H9 (cell line): ENCODE results near the gene EFEMP1. TPM values are rescaled to one million over a fixed set of nuclear protein-coding genes. Genes with fewer than 3 reads are reported as not detected.

Experiments
- DNase-seq: peaks from one replicate; pipeline ENCODE4 v3.0.0-alpha.2; 2017
- H2AFZ ChIP-seq: one replicate; pipeline ENCODE4 v1.6.1; 2013; ENCODE audit warnings: mild to moderate bottlenecking, low read length, control low read depth, moderate library complexity
- H2AK5ac ChIP-seq: 2 replicates; pipeline ENCODE4 v1.6.1; 2013; ENCODE audit warnings: low read length, control low read depth, mixed read lengths; ENCODE audit not compliant: insufficient read length
- H2BK120ac ChIP-seq: one replicate; pipeline ENCODE4 v1.6.1; 2013; ENCODE audit warnings: low read depth, mild to moderate bottlenecking, low read length, control low read depth, inconsistent platforms; ENCODE audit not compliant: poor library complexity, severe bottlenecking
- H2BK12ac ChIP-seq: 2 replicates; pipeline ENCODE4 v1.6.1; 2013; ENCODE audit warnings: low read length, control low read depth, mixed read lengths, low read depth; ENCODE audit not compliant: insufficient read length
- H2BK15ac ChIP-seq: 2 replicates; pipeline ENCODE4 v1.6.1; 2013; ENCODE audit warnings: low read depth, low read length, control low read depth
- H2BK20ac ChIP-seq: one replicate; pipeline ENCODE4 v1.6.1; 2013; ENCODE audit warnings: low read depth, mild to moderate bottlenecking, low read length, control low read depth, inconsistent platforms; ENCODE audit not compliant: poor library complexity, severe bottlenecking
- H2BK5ac ChIP-seq: 2 replicates; pipeline ENCODE4 v1.6.1; 2013; ENCODE audit warnings: low read length, control low read depth, mixed read lengths; ENCODE audit not compliant: insufficient read length
- H3K14ac ChIP-seq: 2 replicates; pipeline ENCODE4 v1.6.1; 2013; ENCODE audit warnings: low read length, control low read depth; ENCODE audit not compliant: insufficient read depth
- H3K18ac ChIP-seq: 2 replicates; pipeline ENCODE4 v1.6.1; 2013; ENCODE audit warnings: low read depth, mild to moderate bottlenecking, mixed read lengths, low read length, control low read depth; ENCODE audit not compliant: insufficient read length
- H3K23ac ChIP-seq: 2 replicates; pipeline ENCODE4 v1.6.1; 2013; ENCODE audit warnings: low read length, control low read depth, mixed read lengths, low read depth; ENCODE audit not compliant: insufficient read length
- H3K23me2 ChIP-seq: 2 replicates; pipeline ENCODE4 v1.6.1; 2013; ENCODE audit warnings: low read depth, mild to moderate bottlenecking, mixed read lengths, low read length, control low read depth; ENCODE audit not compliant: insufficient read length, poor library complexity, severe bottlenecking
- H3K27ac ChIP-seq: 2 replicates; pipeline ENCODE4 v1.5.1; 2013; ENCODE audit warnings: low read length, control low read depth, mixed read lengths, low read depth; ENCODE audit not compliant: insufficient read length
- H3K27me3 ChIP-seq: 2 replicates; pipeline ENCODE4 v1.6.1; 2013; ENCODE audit warnings: low read length, control low read depth, inconsistent platforms; ENCODE audit not compliant: insufficient read depth
- H3K4ac ChIP-seq: 2 replicates; pipeline ENCODE4 v1.6.1; 2013; ENCODE audit warnings: low read depth, mild to moderate bottlenecking, control low read depth, inconsistent platforms, low read length, moderate library complexity
- H3K4me1 ChIP-seq: 2 replicates; pipeline ENCODE4 v1.6.1; 2013; ENCODE audit warnings: low read length, control low read depth, inconsistent platforms; ENCODE audit not compliant: insufficient read depth
- H3K4me2 ChIP-seq: 2 replicates; pipeline ENCODE4 v1.6.1; 2013; ENCODE audit warnings: low read length, control low read depth, mixed read lengths; ENCODE audit not compliant: insufficient read length, insufficient read depth
- H3K56ac ChIP-seq: 2 replicates; pipeline ENCODE4 v1.6.1; 2013; ENCODE audit warnings: low read depth, mild to moderate bottlenecking, mixed read lengths, low read length, control low read depth; ENCODE audit not compliant: insufficient read length
- H3K79me1 ChIP-seq: 2 replicates; pipeline ENCODE4 v1.6.1; 2013; ENCODE audit warnings: low read depth, mild to moderate bottlenecking, moderate library complexity, low read length, control low read depth, inconsistent platforms; ENCODE audit not compliant: insufficient read depth, poor library complexity, severe bottlenecking
- H3K79me2 ChIP-seq: 2 replicates; pipeline ENCODE4 v1.6.1; 2013; ENCODE audit warnings: low read length, control low read depth, inconsistent platforms; ENCODE audit not compliant: insufficient read depth
- H3K9ac ChIP-seq: 2 replicates; pipeline ENCODE4 v1.6.1; 2013; ENCODE audit warnings: low read length, control low read depth, mixed read lengths; ENCODE audit not compliant: insufficient read length; ENCODE audit errors: extremely low read depth
- H3K9me3 ChIP-seq: one replicate; pipeline ENCODE4 v1.6.1; 2013; ENCODE audit warnings: low read depth, low read length, inconsistent platforms; ENCODE audit not compliant: control insufficient read depth
- H3T11ph ChIP-seq: one replicate; pipeline ENCODE4 v1.6.1; 2013; ENCODE audit warnings: mild to moderate bottlenecking, low read length, control low read depth, inconsistent platforms
- H4K20me1 ChIP-seq: one replicate; pipeline ENCODE4 v1.6.1; 2013; ENCODE audit not compliant: control insufficient read depth, insufficient read length, insufficient read depth
- H4K5ac ChIP-seq: 2 replicates; pipeline ENCODE4 v1.6.1; 2013; ENCODE audit warnings: low read depth, mild to moderate bottlenecking, mixed read lengths, low read length, control low read depth; ENCODE audit not compliant: insufficient read length
- H4K8ac ChIP-seq: replicated peaks from 2 replicates; pipeline ENCODE4 v1.6.1; 2013; ENCODE audit warnings: low read length, control low read depth, mixed read lengths, low read depth; ENCODE audit not compliant: insufficient read length
- H4K91ac ChIP-seq: 2 replicates; pipeline ENCODE4 v1.6.1; 2013; ENCODE audit warnings: low read depth, mild to moderate bottlenecking, moderate library complexity, mixed read lengths, low read length, control low read depth; ENCODE audit not compliant: insufficient read length
- H3K27ac Mint-ChIP-seq, 3 experiments: 2 replicates in 2 of 3; 3 replicates in 1 of 3; pipeline ENCODE4 v1.8.0; 2020 to 2021; ENCODE audit warnings: mixed read lengths in 3 of 3, mild to moderate bottlenecking in 1 of 3, moderate library complexity in 1 of 3
- H3K27me3 Mint-ChIP-seq: 2 replicates; pipeline ENCODE4 v1.8.0; 2021; ENCODE audit warnings: low read depth, mild to moderate bottlenecking, moderate library complexity, mixed read lengths
- H3K36me3 Mint-ChIP-seq, 3 experiments: 2 replicates in 2 of 3; 3 replicates in 1 of 3; pipeline ENCODE4 v1.8.0; 2020 to 2021; ENCODE audit warnings: low read depth in 3 of 3, mixed read lengths in 3 of 3; ENCODE audit not compliant: insufficient read depth in 1 of 3
- H3K4me1 Mint-ChIP-seq, 2 experiments: 2 replicates each; pipeline ENCODE4 v1.8.0; 2020; ENCODE audit warnings: mixed read lengths in 2 of 2
- H3K4me3 Mint-ChIP-seq, 2 experiments: 2 replicates in 1 of 2; 3 replicates in 1 of 2; pipeline ENCODE4 v1.8.0; 2020 to 2021; ENCODE audit warnings: mild to moderate bottlenecking in 2 of 2, mixed read lengths in 2 of 2, moderate library complexity in 1 of 2
- H3K9me3 Mint-ChIP-seq, 2 experiments: 2 replicates in 1 of 2; 3 replicates in 1 of 2; pipeline ENCODE4 v1.8.0; 2020; ENCODE audit warnings: mild to moderate bottlenecking in 2 of 2, mixed read lengths in 2 of 2, moderate library complexity in 1 of 2
- WGBS: extraction: QIAGEN DNeasy Blood & Tissue Kit; methylation state at CpG from one replicate; pipeline ENCODE4 v1.1.7; 2013; ENCODE audit warnings: missing lambda C conversion rate, low lambda C conversion rate, mixed read lengths; ENCODE audit not compliant: insufficient read length; ENCODE audit errors: extremely low coverage; 5-methylcytosine and 5-hydroxymethylcytosine counted together
- total RNA-seq: library from RNA; stranded (reverse); gene quantifications from 2 replicates; pipeline ENCODE4 v1.2.1, GENCODE V29; 2021
- TF ChIP-seq, protein P1 (sequence below): fragments of 200-600 bp; sonication (generic); conservative IDR thresholded peaks from 3 replicates; pipeline ENCODE4 v1.8.0; 2021; ENCODE audit warnings: antibody characterized with exemption, mild to moderate bottlenecking

Gene EFEMP1
- total RNA-seq, 1 experiment from 2014 or later = 3.5 TPM

DNA sequence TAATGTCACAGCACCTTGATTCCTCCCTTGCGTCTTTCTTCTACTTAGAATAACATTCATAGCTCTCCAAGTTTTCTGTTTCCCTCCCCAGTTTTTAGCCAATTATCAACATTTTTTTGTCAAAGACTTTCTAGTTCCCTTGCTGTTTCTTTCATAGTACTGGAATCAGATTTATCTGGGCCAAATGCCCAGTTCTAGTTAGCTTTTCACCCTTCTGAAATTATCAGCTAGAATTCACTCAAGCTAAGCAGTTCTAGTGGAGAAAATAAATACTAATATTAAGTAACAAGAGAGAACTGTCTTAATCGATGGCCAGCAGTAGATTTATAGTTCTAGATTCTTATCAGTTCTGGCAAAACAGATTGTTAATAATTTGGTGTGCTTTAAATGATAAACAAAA is 36.2 kb downstream of the EFEMP1 start:
- H2BK20ac ChIP-seq = no peak overlapping the region
- no peak overlapping the region for H3K18ac ChIP-seq
- no peaks in the 10 kb centered on the region for H4K20me1 ChIP-seq
- no peak overlapping the region for H3K56ac ChIP-seq
- Mint-ChIP-seq H3K4me1 (peaks cover 7 to 8% of the 10 kb centered on the region in 2 experiments), H3K4me3 (no peak overlapping the region), H3K27ac (peak overlapping the region in 1 of 3 experiments; percentile 62; a peak in 2 of 7 replicates), H3K36me3 (no peaks in the 10 kb centered on the region), H3K9me3 (no peaks in the 10 kb centered on the region), H3K27me3 (no peaks in the 10 kb centered on the region)
- no peak overlapping the region for H2BK5ac ChIP-seq
- H2AK5ac ChIP-seq = no peak overlapping the region
- no peaks in the 10 kb centered on the region for H3K27me3 ChIP-seq
- H3K27ac ChIP-seq = no peak overlapping the region
- no peak overlapping the region for H4K91ac ChIP-seq
- no peak overlapping the region for H2BK12ac ChIP-seq
- no peak overlapping the region for H3K4me2 ChIP-seq
- peaks cover 5% of the 10 kb centered on the region; the same call in 1 of the 2 replicates for H3K4me1 ChIP-seq
- H3K23me2 ChIP-seq = no peaks in the 10 kb centered on the region
- no peaks in the 10 kb centered on the region for H3K9me3 ChIP-seq
- no peak overlapping the region for H3K4ac ChIP-seq
- no peak overlapping the region for H3K14ac ChIP-seq
- DNase-seq = no peak
- no peak overlapping the region for H2BK15ac ChIP-seq
- H3T11ph ChIP-seq = no peak overlapping the region
- TF ChIP-seq, protein P1, sequence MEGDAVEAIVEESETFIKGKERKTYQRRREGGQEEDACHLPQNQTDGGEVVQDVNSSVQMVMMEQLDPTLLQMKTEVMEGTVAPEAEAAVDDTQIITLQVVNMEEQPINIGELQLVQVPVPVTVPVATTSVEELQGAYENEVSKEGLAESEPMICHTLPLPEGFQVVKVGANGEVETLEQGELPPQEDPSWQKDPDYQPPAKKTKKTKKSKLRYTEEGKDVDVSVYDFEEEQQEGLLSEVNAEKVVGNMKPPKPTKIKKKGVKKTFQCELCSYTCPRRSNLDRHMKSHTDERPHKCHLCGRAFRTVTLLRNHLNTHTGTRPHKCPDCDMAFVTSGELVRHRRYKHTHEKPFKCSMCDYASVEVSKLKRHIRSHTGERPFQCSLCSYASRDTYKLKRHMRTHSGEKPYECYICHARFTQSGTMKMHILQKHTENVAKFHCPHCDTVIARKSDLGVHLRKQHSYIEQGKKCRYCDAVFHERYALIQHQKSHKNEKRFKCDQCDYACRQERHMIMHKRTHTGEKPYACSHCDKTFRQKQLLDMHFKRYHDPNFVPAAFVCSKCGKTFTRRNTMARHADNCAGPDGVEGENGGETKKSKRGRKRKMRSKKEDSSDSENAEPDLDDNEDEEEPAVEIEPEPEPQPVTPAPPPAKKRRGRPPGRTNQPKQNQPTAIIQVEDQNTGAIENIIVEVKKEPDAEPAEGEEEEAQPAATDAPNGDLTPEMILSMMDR = no peak
- H3K79me1 ChIP-seq = no peaks in the 10 kb centered on the region
- no peak overlapping the region for H2BK120ac ChIP-seq
- H2AFZ ChIP-seq = no peak overlapping the region
- no peak overlapping the region for H4K8ac ChIP-seq
- no peaks in the 10 kb centered on the region for H3K79me2 ChIP-seq
- H4K5ac ChIP-seq = no peak overlapping the region
- no peak overlapping the region for H3K9ac ChIP-seq
- no peak overlapping the region for H3K23ac ChIP-seq
- WGBS = no CpG with 5 or more reads among the region's 2 CpGs
